T1000 (cell line): Measurements from ENCODE around the gene ZSCAN18.

Source experiments
- DNase-seq: peaks from one replicate; lab custom pipeline; 2025; ENCODE audit warnings: mixed read lengths; lab: John Stamatoyannopoulos, UW

Gene ZSCAN18

DNA sequence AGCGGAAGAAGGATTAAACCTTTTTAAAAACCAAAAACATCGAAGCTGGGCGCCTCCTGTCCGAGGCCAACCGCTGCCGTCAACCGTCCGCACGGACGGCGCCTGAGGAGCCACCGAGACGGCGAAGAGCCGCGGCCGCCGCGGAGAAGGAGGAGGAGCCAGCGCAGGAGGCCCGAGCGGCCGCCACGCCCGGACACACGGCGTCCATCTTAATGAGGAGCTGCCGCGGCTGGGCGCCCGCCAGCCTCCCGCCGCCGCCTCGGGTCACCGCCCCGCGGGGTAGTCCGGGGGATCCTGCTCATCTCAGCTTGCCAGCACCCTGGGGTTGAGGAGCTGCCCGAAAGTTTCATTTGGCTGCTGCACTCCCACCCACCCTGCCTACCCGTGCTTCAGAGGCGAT lies 53.6 kb downstream of the ZSCAN18 start:
- DNase-seq = no peak

DNA sequence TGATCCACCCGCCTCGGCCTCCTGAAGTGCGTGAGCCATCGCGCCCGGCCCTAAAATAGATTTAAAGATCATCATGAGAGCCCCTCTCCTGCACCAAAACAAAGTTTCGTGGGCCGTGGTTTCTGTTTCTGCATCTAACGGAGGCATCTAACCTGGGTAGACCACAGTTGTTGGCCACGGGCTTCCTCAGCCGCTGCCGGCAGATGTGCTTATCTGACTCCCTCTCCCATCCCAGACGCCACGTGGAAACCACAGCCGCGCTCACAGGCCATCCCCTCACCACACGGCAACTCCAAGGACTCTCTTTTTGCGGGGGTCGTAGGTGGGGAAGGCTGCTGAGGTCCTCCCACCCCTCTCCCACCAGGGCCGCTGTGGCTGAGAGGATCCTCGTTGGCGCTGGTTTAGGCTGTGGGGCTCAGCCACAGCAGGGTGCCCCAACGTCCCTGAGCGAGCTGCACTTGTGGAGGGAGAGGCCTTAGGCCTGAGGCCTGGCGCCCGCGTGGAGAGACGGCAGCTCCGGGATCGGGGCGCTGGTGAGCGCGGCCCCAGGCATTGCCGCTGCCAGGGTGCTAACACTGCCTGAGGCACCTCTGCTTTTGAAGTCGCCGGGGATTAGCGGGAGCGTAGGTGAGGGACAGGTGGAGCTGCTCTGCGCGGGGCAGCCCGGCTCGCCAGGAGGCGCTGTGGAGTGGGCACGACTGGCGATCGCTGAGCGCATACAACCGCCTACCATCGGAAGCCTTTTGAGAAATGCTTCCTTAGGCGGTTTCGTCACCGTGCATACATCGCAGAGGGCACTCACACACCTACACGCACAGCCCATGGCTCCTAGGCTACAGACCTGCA lies 55.3 kb downstream of the ZSCAN18 start:
- no peak for DNase-seq

DNA sequence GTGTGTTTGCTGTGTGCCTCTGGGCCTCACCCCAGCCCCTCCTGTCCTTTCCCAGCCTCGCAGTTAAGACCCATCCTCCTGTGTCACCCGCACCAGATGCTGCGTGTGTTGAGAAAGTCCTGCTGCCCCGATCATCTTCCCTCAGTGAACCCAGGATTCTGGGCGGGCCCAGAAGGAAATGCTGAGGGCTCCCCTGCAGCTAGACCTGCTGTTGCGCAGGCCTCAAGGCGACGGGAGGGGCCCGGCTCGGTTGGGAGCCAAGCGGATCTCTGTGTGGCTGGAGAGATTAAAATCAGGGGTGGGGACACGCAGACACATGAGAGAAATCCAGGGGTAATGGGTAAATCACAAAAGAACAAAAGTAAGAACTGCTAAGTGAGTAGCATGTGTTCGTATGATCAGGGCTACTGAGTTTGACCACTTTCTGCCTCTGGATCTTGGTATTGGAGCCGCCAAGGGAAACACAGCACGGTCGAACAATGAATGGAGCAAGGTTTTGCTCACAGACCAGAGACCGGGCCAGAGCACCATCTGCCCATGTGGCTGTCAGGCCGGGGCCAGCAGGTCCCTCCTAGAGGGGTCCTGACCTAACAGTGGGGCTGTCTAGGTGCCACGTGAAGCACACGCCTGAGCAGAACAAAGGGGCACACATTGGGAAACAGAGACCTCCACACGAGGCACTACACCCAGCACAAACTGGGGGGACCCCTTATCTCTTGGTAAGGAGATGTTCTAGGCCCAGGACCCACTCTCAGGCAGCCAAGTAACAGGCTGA lies 57.1 kb downstream of the ZSCAN18 start:
- no peak for DNase-seq

DNA sequence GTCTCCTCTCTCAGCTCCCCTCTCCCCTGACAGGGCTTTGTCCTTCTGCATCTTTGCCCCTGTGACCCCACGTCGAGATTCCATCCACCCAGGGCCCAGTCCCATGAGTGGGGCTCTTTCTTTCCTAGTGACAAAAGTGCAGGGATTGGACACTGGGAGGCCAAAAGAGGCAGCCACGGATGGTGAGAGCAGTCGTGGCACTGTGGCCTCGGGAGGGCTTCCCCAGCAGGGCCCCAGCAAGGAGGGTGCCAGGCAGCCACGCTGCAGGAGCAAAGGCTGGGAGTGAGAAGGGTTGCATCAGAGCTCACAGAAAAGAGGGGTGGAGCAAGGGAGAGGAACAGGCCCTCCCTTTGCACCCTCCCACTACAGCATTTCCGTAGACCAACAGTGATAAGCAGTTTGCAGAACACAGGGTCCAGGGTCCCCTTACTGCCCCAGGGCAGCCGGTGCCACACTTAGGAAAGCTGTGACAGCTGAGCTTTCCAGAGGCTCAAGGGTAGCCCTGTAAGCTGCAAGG lies 59.3 kb downstream of the ZSCAN18 start:
- DNase-seq = no peak

DNA sequence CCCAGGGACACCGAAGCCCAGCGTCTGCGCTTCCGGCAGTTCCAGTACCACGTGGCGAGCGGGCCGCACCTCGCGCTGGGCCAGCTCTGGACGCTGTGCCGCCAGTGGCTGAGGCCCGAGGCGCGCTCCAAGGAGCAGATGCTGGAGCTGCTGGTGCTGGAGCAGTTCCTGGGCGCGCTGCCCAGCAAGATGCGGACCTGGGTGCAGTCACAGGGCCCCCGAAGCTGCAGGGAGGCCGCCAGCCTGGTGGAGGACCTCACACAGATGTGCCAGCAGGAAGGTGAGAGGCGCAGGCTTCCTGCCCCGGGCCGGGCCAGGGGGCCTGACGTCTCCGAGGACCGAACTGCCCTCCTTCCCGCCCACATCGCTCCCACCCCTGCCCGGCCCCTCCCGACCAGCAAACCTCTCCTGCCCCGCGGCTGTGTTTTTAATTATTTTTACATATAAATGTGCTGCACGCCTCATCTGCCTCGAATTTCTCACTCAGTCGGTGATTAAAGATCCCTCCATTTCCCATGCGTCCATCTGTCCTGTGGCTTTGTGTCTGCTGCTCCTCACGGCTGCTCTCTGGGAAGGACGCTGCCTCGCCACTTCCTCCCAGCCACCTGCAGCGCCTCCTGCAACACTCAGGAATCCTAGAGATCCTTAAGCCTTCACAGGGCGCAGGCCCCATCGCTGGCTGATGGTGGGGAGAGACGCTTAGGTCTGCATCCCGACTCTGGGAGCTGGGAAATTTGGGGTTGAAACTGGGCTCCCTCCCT lies 59.9 kb downstream of the ZSCAN18 start:
- no peak for DNase-seq

DNA sequence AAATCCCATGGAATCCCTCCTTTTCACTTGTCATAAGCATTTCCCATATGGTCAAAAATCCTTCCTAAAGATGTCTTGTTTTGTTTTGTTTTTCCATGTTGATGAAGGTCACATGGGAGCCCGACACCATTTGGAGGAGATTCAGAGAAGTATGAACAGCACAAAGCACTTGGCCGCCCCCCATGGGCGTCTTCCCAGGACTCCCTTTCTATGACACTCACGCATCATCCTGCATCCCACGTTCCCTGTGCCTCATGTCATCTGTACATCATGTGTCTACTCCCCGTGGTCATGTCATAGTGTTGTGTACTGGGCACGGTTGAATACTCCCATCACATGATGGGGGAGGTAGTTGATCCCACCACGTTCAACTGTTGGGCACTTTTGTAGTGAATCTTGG lies 62.2 kb downstream of the ZSCAN18 start:
- DNase-seq = no peak

DNA sequence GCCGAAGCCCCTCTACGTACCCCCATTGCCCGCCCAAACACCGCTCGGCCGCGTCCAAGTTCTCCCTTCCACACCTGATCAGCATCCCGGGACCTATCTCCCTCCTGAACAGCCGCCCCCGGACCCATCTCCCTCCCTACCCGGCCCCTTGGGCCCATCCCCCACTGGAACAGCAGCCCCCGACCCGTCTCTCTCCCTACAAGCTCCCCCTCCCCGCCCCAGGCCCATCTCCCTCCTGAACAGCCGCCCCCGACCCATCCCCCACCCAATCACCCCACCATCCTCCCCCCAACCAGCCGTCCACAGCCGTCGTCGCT lies 63.6 kb downstream of the ZSCAN18 start:
- no peak for DNase-seq
